ENCODE measurements around the gene DESI2.

GRCh38 chr1:244699741-244700140 lies 46.8 kb downstream of the DESI2 start:
- TF ChIP-seq POLR2AphosphoS5 (IDR thresholded peaks at IDR 0.05; ENCODE audit: borderline replicate concordance, low read depth, low read length), result no peak
- TF ChIP-seq EZH2 (IDR thresholded peaks at IDR 0.05), result no peak
